ENCODE measurements around the gene ALB.

The ALB gene

GRCh38 chr4:73409012-73409862 is 5.2 kb downstream of the ALB start:
- H3K27ac ChIP-seq, result no peak overlapping the region
- TF ChIP-seq CTCF (conservative IDR thresholded peaks at IDR 0.05) (no peak), ZFX (IDR thresholded peaks at IDR 0.05) (no peak)

GRCh38 chr4:73409978-73410548 is 6.0 kb downstream of the ALB start:
- no peak overlapping the region for H3K27ac ChIP-seq
- no peak for TF ChIP-seq ZFX (IDR thresholded peaks at IDR 0.05)
- no peak for TF ChIP-seq CTCF (conservative IDR thresholded peaks at IDR 0.05)

DNA sequence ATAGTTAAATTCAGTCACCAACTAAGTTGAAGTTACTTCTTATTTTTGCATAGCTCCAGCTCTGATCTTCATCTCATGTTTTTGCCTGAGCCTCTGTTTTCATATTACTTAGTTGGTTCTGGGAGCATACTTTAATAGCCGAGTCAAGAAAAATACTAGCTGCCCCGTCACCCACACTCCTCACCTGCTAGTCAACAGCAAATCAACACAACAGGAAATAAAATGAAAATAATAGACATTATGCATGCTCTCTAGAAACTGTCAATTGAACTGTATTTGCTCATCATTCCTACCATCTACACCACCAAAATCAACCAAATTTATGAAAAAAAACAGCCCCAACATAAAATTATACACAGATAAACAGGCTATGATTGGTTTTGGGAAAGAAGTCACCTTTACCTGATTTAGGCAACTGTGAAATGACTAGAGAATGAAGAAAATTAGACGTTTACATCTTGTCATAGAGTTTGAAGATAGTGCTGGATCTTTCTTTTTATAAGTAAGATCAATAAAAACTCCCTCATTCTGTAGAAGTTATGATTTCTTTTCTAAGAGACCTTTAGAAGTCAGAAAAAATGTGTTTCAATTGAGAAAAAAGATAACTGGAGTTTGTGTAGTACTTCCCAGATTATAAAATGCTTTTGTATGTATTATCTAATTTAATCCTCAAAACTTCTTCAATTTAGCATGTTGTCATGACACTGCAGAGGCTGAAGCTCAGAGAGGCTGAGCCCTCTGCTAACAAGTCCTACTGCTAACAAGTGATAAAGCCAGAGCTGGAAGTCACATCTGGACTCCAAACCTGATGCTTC is 7.0 kb downstream of the ALB start:
- TF ChIP-seq CTCF (conservative IDR thresholded peaks at IDR 0.05) (no peak), ZFX (IDR thresholded peaks at IDR 0.05) (no peak)

GRCh38 chr4:73411731-73412414 is 7.8 kb downstream of the ALB start:
- TF ChIP-seq ZFX (IDR thresholded peaks at IDR 0.05), result no peak
- TF ChIP-seq CTCF (conservative IDR thresholded peaks at IDR 0.05), result no peak
- no peak overlapping the region for H3K27ac ChIP-seq

More for the DNA sequence above, 7.0 kb downstream of the ALB start:
- H3K27ac ChIP-seq, result no peak overlapping the region

DNA sequence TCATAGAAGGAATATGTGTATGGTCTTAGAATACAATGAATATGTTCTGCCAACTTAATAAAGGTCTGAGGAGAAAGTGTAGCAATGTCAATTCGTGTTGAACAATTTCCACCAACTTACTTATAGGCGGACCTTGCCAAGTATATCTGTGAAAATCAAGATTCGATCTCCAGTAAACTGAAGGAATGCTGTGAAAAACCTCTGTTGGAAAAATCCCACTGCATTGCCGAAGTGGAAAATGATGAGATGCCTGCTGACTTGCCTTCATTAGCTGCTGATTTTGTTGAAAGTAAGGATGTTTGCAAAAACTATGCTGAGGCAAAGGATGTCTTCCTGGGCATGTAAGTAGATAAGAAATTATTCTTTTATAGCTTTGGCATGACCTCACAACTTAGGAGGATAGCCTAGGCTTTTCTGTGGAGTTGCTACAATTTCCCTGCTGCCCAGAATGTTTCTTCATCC is 9.2 kb downstream of the ALB start:
- no peak for TF ChIP-seq ZFX (IDR thresholded peaks at IDR 0.05)
- no peak for TF ChIP-seq CTCF (conservative IDR thresholded peaks at IDR 0.05)
- H3K27ac ChIP-seq, result no peak overlapping the region

DNA sequence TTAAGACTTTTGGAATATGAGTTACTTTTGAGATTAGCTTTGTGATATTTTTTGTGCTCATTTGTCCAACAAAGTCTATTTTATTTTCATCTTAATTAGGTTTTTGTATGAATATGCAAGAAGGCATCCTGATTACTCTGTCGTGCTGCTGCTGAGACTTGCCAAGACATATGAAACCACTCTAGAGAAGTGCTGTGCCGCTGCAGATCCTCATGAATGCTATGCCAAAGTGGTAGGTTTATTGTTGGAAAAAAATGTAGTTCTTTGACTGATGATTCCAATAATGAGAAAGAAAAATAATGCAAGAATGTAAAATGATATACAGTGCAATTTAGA is 10.8 kb downstream of the ALB start:
- TF ChIP-seq ZFX (IDR thresholded peaks at IDR 0.05), result no peak
- TF ChIP-seq CTCF (conservative IDR thresholded peaks at IDR 0.05), result no peak
- no peak overlapping the region for H3K27ac ChIP-seq
